Transverse colon (tissue), 3 donors: ENCODE data around the gene DCN.

ENCODE experiments used
- POLR2A ChIP-seq: fragments of 450-650 bp; IDR thresholded peaks from one replicate; pipeline ENCODE4 v1.6.1; 2016; ENCODE audit warnings: antibody characterized with exemption, mild to moderate bottlenecking, moderate library complexity
- TF ChIP-seq, protein P1 (sequence below), 5 experiments: fragments of 200-600 bp in 3 of 5; fragments of 450-650 bp in 2 of 5; sonication (generic) in 3 of 5; IDR thresholded peaks; 1 replicate in 2 of 5; 2 replicates in 3 of 5; pipeline ENCODE4 v1.5.1; 2016 to 2017; ENCODE audit warnings: antibody characterized with exemption in 5 of 5, inconsistent platforms in 3 of 5, mild to moderate bottlenecking in 2 of 5, moderate library complexity in 1 of 5

DNA sequence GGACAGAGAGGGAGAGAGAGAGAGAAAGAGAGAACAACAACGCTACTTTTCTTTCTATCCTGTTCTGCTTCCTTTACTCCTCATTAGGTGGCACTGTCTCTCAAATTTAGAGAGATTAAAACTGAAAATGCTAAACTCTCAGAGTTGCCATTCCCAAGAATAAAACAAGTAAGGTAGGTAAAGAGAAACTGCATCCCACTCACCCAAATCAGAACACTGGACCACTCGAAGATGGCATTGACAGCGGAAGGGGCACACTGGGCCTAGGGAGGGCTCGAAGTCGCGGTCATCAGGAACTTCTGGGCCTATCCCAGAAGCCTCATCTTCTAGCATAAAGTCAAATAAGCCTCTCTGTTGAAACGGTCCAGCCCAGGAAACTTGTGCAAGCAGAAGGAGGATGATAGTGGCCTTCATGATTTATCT, 4.5 kb downstream of the DCN start:
- TF ChIP-seq, protein P1, sequence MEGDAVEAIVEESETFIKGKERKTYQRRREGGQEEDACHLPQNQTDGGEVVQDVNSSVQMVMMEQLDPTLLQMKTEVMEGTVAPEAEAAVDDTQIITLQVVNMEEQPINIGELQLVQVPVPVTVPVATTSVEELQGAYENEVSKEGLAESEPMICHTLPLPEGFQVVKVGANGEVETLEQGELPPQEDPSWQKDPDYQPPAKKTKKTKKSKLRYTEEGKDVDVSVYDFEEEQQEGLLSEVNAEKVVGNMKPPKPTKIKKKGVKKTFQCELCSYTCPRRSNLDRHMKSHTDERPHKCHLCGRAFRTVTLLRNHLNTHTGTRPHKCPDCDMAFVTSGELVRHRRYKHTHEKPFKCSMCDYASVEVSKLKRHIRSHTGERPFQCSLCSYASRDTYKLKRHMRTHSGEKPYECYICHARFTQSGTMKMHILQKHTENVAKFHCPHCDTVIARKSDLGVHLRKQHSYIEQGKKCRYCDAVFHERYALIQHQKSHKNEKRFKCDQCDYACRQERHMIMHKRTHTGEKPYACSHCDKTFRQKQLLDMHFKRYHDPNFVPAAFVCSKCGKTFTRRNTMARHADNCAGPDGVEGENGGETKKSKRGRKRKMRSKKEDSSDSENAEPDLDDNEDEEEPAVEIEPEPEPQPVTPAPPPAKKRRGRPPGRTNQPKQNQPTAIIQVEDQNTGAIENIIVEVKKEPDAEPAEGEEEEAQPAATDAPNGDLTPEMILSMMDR (IDR thresholded peaks at IDR 0.05), result peak; percentile 47 to 52 (median 51)
- TF ChIP-seq POLR2A, result no peak
